Fibroblast of mammary gland (primary cell): ENCODE measurements around the gene TP53I11.

Source experiments
- DNase-seq: peaks from one replicate; pipeline ENCODE4 v3.0.0-alpha.2; 2010; ENCODE audit warnings: low read depth
- H3K4me3 ChIP-seq: 2 replicates; pipeline ENCODE4 v1.5.1; 2011; ENCODE audit warnings: low read depth, mild to moderate bottlenecking, low read length, moderate library complexity; ENCODE audit not compliant: control insufficient read depth
- CTCF ChIP-seq: conservative IDR thresholded peaks from 2 replicates; pipeline ENCODE4 v1.5.1; 2011; ENCODE audit warnings: low read depth, low read length, inconsistent platforms; ENCODE audit not compliant: control insufficient read depth, insufficient read depth

TP53I11 gene

GRCh38 chr11:44967930-44968496 lies 17.3 kb upstream of the TP53I11 start:
- DNase-seq, result no peak
- H3K4me3 ChIP-seq, result no peak overlapping the region
- TF ChIP-seq CTCF, result no peak

GRCh38 chr11:44966694-44967093 lies 16.0 kb upstream of the TP53I11 start:
- no peak for TF ChIP-seq CTCF
- H3K4me3 ChIP-seq, result no peak overlapping the region
- DNase-seq, result no peak

- DNase-seq, result no peak
- TF ChIP-seq CTCF, result no peak
- H3K4me3 ChIP-seq, result no peak overlapping the region
Observed at GRCh38 chr11:44964526-44965209, 14.0 kb upstream of the TP53I11 start.

GRCh38 chr11:44963948-44964347 lies 13.3 kb upstream of the TP53I11 start:
- no peak for DNase-seq
- H3K4me3 ChIP-seq, result no peak overlapping the region
- no peak for TF ChIP-seq CTCF

- TF ChIP-seq CTCF, result no peak
- DNase-seq, result no peak
- H3K4me3 ChIP-seq, result no peak overlapping the region
Observed at GRCh38 chr11:44963136-44963535, 12.5 kb upstream of the TP53I11 start.

- DNase-seq, result no peak
- TF ChIP-seq CTCF, result no peak
- H3K4me3 ChIP-seq, result no peak overlapping the region
Observed at GRCh38 chr11:44962464-44962863, 11.8 kb upstream of the TP53I11 start.
